Left ventricle myocardium inferior (tissue), 1 donor: Measurements from ENCODE around the gene KANSL1L. TPM values are rescaled to one million over a fixed set of nuclear protein-coding genes. Genes with fewer than 3 reads are reported as not detected.

ENCODE experiments used
- DNase-seq: peaks from one replicate; pipeline ENCODE4 v3.0.0-alpha.2; 2020
- H3K27ac ChIP-seq: fragments of 200-600 bp; replicated peaks from 2 replicates; pipeline ENCODE4 v1.8.0; 2021
- H3K27me3 ChIP-seq: fragments of 200-600 bp; 2 replicates; pipeline ENCODE4 v1.8.0; 2021; ENCODE audit warnings: low read depth
- H3K36me3 ChIP-seq: fragments of 200-600 bp; 2 replicates; pipeline ENCODE4 v1.8.0; 2021
- H3K4me1 ChIP-seq: fragments of 200-600 bp; 2 replicates; pipeline ENCODE4 v1.8.0; 2021
- H3K4me3 ChIP-seq: fragments of 200-600 bp; 2 replicates; pipeline ENCODE4 v1.8.0; 2021; ENCODE audit warnings: mild to moderate bottlenecking, moderate library complexity
- H3K9me3 ChIP-seq: fragments of 200-600 bp; replicated peaks from 2 replicates; pipeline ENCODE4 v1.8.0; 2021
- intact Hi-C: fragments of 100-400 bp; cut with micrococcal nuclease; formaldehyde crosslinking; loops from one replicate; pipeline ENCODE4 v1.11.0; 2022
- total RNA-seq: library from RNA; stranded (reverse); fragmentation: NEBNext Ultra II Directional; extraction: Animal tissue kit (Norgen Biotek cat#: 25700); gene quantifications from one replicate; pipeline ENCODE4 v1.2.1, GENCODE V29; 2021
- TF ChIP-seq, protein P1 (sequence below): fragments of 200-600 bp; IDR thresholded peaks from 2 replicates; pipeline ENCODE4 v1.8.0; 2021; ENCODE audit warnings: antibody characterized with exemption, mild to moderate bottlenecking, borderline replicate concordance
- donor health status: DM: no; HTN: yes; CAD: no; lungs with severe emphysema.

Gene KANSL1L
- total RNA-seq, 1 donor from 2014 or later = 18.1 TPM

DNA sequence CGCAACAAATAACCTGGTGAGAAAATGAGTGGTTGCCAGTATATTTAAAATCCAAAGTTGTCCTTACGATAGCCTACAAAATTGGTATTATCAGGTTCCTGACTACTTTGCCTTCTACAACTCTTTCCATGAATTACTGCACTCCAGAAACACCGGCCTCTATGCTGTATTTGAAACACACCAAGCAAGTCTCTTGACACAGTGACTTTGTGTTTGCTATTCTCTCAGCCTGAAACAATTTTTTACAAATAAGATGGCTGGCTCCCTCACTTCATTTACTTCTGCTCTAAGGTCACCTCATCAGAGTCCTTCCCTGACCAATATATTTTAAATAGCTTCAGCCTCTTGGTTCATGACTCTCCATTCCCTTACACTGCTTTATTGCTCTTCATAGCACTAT, 12.2 kb downstream of the KANSL1L start:
- Histone ChIP-seq H3K9me3 (no peaks in the 10 kb centered on the region), H3K27ac (no peak overlapping the region), H3K27me3 (no peaks in the 10 kb centered on the region), H3K36me3 (peaks cover 15% of the 10 kb centered on the region), H3K4me1 (peaks cover 38% of the 10 kb centered on the region), H3K4me3 (no peak overlapping the region)
- TF ChIP-seq, protein P1, sequence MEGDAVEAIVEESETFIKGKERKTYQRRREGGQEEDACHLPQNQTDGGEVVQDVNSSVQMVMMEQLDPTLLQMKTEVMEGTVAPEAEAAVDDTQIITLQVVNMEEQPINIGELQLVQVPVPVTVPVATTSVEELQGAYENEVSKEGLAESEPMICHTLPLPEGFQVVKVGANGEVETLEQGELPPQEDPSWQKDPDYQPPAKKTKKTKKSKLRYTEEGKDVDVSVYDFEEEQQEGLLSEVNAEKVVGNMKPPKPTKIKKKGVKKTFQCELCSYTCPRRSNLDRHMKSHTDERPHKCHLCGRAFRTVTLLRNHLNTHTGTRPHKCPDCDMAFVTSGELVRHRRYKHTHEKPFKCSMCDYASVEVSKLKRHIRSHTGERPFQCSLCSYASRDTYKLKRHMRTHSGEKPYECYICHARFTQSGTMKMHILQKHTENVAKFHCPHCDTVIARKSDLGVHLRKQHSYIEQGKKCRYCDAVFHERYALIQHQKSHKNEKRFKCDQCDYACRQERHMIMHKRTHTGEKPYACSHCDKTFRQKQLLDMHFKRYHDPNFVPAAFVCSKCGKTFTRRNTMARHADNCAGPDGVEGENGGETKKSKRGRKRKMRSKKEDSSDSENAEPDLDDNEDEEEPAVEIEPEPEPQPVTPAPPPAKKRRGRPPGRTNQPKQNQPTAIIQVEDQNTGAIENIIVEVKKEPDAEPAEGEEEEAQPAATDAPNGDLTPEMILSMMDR = no peak
- no peak for DNase-seq
- intact Hi-C loops = no loop called here

DNA sequence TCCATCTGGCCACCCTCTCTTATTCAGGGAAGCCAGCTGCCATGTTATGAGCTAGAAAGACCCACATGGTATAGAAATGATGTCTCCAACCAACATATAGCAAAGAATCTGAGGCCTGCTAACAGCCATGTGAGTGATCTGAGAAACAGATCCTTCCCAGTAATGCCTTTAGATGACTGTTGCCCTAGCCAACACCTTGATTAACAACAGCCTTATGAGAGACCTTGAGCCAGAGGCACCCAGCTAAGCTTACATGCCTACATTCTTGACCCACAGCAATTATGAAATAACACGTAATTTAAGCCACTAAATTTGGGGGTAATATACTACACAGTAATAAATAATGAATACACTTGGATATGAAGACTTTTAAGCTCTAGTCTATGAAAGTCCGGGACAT, 13.0 kb downstream of the KANSL1L start:
- Histone ChIP-seq H3K9me3 (no peaks in the 10 kb centered on the region), H3K4me1 (peaks cover 36% of the 10 kb centered on the region), H3K36me3 (peaks cover 23% of the 10 kb centered on the region), H3K27me3 (no peaks in the 10 kb centered on the region), H3K4me3 (no peak overlapping the region), H3K27ac (no peak overlapping the region)
- TF ChIP-seq, protein P1 = no peak
- intact Hi-C loops = no loop called here
- no peak for DNase-seq

DNA sequence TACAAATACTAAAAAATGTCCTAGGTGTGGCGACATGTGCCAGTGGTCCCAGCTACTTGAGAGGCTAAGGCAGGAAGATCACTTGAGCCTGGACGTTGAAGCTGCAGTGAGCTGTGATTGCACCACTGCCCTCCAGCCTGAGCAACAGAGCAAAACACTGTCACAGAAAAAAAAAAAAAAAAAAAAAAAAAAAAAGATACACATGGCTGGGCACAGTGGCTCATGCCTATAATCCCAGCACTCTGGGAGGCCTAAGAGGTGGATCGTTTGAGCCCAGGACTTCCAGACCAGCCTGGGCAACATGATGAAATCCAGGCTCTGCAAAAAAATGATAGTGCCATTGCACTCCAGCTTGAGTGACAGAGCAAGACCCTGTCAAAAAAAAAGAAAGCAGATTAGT, 13.7 kb downstream of the KANSL1L start:
- Histone ChIP-seq H3K36me3 (peaks cover 28% of the 10 kb centered on the region), H3K27ac (no peak overlapping the region), H3K4me3 (no peak overlapping the region), H3K9me3 (no peaks in the 10 kb centered on the region), H3K27me3 (no peaks in the 10 kb centered on the region), H3K4me1 (peaks cover 29% of the 10 kb centered on the region)
- intact Hi-C loops = no loop called here
- TF ChIP-seq, protein P1 = no peak
- DNase-seq = no peak

DNA sequence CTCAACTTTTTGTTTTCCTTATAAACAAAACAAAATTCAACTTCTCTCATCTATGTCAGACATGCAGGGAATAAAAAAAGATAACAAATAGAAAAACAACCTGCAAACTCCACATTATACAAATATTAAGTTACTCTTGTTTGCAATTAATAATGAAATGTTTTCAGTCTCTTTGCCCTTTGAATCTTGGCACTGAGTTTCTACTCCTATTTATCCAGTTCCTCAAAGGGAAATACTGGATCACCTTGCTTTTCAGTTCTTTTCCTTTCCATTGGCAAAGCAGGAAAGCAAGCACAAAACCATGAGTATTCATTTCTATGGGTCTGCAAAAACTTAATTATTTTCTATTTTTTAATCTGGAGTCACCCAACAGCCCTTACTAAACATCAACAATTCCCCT, 23.6 kb downstream of the KANSL1L start:
- peaks cover 40% of the 10 kb centered on the region for H3K36me3 ChIP-seq
- TF ChIP-seq, protein P1 = no peak
- H3K4me3 ChIP-seq = no peak overlapping the region
- intact Hi-C loops = no loop called here
- H3K9me3 ChIP-seq = no peaks in the 10 kb centered on the region
- H3K4me1 ChIP-seq = peaks cover 7% of the 10 kb centered on the region
- no peaks in the 10 kb centered on the region for H3K27me3 ChIP-seq
- no peak for DNase-seq
- no peak overlapping the region for H3K27ac ChIP-seq

DNA sequence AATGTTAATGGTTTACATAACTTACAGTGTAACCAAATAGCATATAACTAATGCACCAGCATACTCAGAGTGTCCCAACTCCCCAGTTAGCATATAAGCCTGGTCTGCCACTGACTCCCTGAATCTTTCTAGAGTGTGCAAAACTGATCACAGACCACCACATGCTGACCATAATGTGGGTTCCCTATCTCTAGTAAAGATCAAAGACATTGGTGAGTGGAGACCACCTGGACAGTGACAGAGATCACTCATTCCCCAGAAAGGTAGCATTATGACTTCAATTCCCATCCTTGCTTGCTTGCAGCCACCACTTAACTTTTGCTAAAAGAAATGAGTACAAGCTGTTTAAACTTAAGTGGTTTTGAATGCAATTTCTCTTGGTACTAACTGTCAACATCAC, 39.0 kb downstream of the KANSL1L start:
- intact Hi-C loops = no loop called here
- Histone ChIP-seq H3K27me3 (no peaks in the 10 kb centered on the region), H3K4me1 (peaks cover 22% of the 10 kb centered on the region), H3K4me3 (no peak overlapping the region), H3K9me3 (no peaks in the 10 kb centered on the region), H3K27ac (no peak overlapping the region), H3K36me3 (peaks cover 15% of the 10 kb centered on the region)
- no peak for DNase-seq
- TF ChIP-seq, protein P1 = no peak

DNA sequence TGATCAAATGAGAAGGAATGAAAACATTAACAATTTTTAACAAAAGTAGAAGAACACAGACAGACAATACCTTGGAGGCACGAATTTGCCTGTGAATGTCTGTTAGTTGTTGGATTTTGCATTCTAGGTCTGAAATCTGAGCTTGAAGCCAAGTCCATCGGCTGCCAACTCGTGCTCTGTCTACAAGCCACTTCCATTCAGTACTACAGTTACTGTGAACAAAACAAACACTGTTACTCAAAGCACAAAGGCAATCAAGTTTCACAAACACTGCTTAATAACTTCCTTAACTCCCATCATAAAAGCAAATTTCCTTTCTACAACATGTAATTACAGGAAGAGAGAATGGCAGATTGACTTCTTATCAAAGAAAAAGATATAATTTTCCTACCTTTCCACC, 42.2 kb downstream of the KANSL1L start:
- DNase-seq = no peak
- peaks cover 21% of the 10 kb centered on the region for H3K9me3 ChIP-seq
- no peak overlapping the region for H3K4me3 ChIP-seq
- intact Hi-C loops = no loop called here
- peaks cover 40% of the 10 kb centered on the region for H3K36me3 ChIP-seq
- H3K27ac ChIP-seq = no peak overlapping the region
- TF ChIP-seq, protein P1 = no peak
- peaks cover 9% of the 10 kb centered on the region for H3K4me1 ChIP-seq
- H3K27me3 ChIP-seq = no peaks in the 10 kb centered on the region
